Fibroblast of lung (primary cell): Measurements from ENCODE around the gene CLK4.

Experiments
- CTCF ChIP-seq, 2 donors: IDR thresholded peaks in 1 of 2; conservative IDR thresholded peaks in 1 of 2; 1 replicate in 1 of 2; 2 replicates in 1 of 2; pipeline ENCODE4 v1.5.1; 2011 to 2012; ENCODE audit warnings: low read length in 2 of 2, control low read depth in 1 of 2, inconsistent platforms in 1 of 2, low read depth in 1 of 2, mild to moderate bottlenecking in 1 of 2
- EZH2 ChIP-seq: IDR thresholded peaks from 2 replicates; pipeline ENCODE4 v1.5.1; 2012; ENCODE audit warnings: low read length, control low read depth, mild to moderate bottlenecking; ENCODE audit errors: missing control alignments

GRCh38 chr5:178576591-178577351 lies 50.1 kb downstream of the CLK4 start:
- TF ChIP-seq CTCF (conservative IDR thresholded peaks at IDR 0.05 in 1 of 2, IDR thresholded peaks at IDR 0.05 in 1 of 2; ENCODE audit: low read depth in 1 of 2, low read length in 2 of 2) = no peak
- TF ChIP-seq EZH2 = no peak
